Jurkat, Clone E6-1 (cell line): ENCODE measurements around the gene TEX26.

ENCODE experiments used
- DNase-seq: peaks from one replicate; pipeline ENCODE4 v3.0.0-alpha.2; 2011; ENCODE audit warnings: low read depth, low spot score
- H3K4me3 ChIP-seq: 2 replicates; pipeline ENCODE4 v1.5.1; 2011; ENCODE audit warnings: mild to moderate bottlenecking, low read length, control low read depth, moderate library complexity

Gene TEX26

DNA sequence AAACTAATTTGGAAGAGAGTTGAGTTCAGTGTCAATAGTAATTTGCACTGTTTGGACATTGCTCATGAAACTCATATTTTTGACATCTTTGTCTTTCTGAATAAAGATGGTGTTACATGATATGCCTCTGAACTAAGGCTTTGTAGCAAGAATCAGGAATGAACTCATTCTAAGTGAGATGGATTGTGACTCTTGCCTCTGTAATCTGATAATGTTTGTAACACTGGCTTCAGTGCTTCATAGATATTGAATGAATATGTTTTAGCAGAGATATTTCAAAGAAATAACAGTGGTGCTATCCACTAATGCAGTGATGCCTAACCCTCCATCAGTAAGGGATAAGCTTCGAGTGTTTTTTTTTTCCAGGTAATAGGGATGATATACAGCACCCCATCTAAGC lies 32.9 kb downstream of the TEX26 start:
- no peak overlapping the region for H3K4me3 ChIP-seq
- DNase-seq = no peak

DNA sequence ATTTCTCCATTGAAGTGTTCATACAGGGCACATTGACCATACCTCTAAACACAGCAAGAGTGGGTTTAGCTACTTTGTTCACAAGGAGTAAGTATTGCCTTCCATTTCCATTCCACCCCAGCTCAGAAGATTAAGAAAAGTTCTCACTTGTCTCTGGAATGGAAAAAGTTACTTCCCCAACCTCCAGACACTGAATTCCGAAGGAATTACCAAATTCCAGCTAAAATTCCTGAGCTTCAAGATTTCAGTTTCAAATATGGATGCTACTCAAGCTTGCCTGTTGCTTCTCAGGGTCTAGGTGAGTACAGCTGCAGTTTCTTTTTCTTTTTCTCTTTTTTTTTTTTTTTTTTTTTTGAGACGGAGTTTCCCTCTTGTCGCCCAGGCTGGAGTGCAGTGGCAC lies 33.6 kb downstream of the TEX26 start:
- H3K4me3 ChIP-seq = no peak overlapping the region
- no peak for DNase-seq

DNA sequence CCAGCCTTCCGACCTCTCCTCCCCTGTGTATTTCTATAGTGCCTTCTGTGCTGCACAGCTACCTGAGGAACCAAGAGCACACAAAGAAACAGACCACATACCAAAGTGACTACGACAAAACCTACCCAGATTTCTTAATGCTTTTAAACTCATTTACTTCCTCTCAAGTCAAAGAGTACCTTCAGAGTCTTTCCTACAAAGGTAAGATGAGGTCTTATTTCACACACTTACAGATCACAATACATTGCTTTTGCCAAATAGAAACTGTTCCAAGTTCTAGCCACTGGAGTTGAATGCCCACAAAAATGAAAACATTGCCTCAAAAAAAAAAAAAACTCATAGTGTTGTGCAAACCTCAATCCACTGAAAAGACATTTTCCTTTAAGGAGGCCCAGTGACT lies 36.4 kb downstream of the TEX26 start:
- no peak overlapping the region for H3K4me3 ChIP-seq
- no peak for DNase-seq

DNA sequence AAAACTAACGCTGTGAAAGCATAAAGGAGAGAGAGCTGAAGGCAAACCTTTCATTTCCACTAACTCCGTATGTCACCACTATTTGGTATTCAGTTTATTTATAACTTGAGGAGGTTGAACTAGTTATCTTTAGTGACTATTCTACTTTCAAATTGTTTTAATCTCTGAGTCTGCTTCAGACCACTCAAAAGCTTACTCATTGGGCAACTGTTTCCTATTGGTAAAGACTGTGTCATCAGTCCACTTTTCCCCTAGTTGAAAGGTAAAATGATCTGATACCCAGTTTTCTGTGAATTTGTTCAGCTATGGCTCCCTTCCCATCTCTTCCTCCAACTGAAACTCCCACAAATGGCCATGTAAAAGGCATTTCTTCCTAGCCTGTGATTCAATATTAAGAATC lies 39.1 kb downstream of the TEX26 start:
- no peak overlapping the region for H3K4me3 ChIP-seq
- DNase-seq = no peak

DNA sequence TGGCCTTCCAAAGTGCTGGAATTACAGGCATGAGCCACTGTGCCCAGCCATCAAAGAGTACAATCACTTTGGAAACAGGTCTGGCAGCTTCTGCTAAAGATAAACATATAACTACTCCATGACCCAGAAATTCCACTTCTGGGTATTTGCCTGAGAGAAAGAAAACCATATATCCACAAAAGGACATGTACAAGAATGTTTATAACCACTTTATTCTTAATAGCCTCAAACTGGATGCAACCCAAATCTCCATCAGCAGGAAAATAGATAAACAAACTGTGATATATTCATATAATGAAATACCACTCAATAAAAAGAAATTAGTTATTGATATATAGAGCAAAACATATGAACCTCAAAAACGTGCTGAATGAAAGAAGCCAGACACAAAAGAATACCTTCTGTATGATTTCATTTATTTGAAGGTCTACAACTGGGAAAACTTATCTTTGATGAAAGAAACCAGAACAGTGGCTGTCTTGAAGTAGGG lies 40.5 kb downstream of the TEX26 start:
- no peak for DNase-seq
- no peak overlapping the region for H3K4me3 ChIP-seq

DNA sequence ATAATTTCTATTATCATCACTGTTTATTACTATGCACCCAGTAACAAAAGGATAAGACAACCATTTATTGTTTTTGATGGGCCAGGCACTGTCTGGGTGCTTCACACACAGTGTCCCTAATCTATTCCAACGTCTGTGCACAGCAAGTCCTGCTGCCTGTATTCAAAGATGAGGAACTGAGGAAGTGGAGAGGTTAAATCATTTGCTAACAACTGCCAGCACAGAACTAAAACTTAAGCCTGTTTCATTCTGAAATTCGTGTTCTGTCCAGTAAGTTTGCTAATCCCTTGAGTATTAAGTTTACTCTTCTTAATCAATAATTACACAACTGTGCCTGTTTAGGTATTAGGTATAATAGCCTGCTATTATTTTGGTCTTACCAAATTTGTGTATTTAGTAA lies 41.9 kb downstream of the TEX26 start:
- DNase-seq = no peak
- no peak overlapping the region for H3K4me3 ChIP-seq

DNA sequence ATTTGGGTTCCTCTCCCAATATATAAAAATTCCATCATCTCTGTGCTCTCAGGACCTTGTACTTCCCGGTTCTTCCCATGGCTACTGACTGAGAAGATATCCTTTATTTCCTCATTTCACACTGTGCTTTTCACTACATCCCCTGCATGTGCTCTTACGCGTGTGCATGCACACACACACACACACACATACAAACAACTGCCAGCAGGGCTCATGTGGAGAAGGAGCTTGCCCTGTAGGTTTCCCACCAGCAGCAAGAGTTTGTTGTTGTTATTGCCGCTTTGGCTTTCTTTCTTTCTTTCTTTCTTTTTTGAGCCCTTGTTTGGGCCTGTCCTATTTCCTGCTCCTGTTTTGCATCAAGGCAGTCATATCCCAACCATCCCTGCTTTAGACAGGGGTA lies 43.6 kb downstream of the TEX26 start:
- no peak overlapping the region for H3K4me3 ChIP-seq
- no peak for DNase-seq

DNA sequence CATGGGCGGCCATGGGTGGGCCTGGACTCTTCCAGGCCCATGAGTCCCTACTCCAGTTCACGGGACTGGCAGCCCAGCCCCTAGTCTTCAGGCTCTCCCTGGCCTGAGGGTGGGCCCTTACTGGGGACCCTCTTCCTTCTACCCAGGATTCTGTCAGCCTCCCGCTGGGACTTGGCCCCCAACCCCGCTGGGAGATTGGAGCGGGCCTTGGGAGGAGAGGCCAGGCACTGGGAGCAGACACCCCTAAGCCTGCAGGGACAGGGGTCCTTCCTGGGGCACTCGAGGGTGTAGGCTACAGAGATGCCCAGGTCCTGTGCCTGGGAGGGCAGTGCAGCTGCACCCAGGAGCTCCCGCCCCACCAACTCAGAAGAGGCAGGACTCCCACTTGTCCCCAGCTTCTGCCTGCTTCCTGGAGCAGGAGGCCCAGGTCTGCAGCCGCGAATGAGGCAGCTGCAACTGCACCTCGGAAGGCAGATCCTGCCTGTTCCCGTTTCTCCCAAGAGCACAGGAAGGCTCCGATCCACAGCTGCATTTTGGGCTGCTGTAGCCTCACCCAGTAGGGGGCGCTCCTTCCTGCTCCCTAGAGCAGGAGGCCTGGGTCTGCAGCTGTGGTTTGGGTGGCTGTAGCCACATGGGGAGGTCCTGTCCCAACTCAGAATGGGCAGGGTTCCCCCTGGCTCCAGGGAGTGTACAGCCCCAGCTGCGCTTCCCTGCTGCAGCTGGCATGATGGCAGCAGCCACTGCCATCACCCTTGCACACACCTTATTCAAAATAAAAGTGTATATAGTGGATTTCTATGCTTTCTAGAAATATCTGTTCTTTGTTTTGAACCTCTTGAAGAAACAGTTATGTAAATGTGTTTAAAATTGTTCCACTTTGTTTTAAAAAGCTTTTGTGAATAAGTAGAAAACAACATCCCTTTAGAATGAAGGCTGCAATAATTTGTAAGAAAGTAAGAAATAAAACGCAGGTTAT lies 46.8 kb downstream of the TEX26 start:
- DNase-seq = peak; percentile 15

DNA sequence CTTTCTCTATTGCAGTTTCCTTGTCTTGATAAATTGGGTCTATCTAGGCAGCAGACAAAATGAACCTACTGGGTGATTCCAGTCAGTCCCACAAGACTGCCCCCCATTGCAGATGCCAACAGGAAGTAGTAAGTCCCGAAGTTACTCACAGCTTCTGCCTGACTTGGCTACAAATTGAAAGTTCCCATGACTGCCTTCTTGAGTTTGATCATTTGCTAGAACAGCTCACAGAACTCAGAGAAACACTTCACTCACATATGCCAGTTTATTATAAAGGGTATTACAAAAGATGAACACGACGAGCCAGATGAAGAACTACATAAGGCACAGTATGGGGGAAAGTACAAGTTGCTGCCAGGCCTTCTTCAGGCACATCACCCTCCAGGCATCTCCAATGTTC lies 50.0 kb downstream of the TEX26 start:
- H3K4me3 ChIP-seq = no peak overlapping the region
- DNase-seq = no peak

More for the DNA sequence above, 46.8 kb downstream of the TEX26 start:
- no peak overlapping the region for H3K4me3 ChIP-seq

DNA sequence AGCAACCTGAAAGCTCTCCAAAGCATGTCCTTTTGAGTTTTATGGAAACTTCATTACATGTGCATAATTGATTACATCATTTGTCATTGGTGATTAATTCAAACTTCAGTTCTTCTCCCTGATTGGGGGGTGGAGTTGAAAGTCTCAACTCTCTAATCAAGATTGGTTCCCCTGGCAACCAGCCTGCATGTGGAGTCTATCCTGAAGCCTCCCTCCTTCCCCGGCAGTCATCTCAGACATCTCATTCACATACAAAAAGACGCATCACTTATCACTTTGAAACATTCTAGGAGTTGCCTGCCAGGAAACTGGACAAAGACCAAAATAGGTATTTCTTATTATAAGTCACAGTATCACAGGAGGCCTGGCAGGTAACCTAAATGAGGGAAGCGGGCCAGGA lies 50.5 kb downstream of the TEX26 start:
- H3K4me3 ChIP-seq = no peak overlapping the region
- no peak for DNase-seq

DNA sequence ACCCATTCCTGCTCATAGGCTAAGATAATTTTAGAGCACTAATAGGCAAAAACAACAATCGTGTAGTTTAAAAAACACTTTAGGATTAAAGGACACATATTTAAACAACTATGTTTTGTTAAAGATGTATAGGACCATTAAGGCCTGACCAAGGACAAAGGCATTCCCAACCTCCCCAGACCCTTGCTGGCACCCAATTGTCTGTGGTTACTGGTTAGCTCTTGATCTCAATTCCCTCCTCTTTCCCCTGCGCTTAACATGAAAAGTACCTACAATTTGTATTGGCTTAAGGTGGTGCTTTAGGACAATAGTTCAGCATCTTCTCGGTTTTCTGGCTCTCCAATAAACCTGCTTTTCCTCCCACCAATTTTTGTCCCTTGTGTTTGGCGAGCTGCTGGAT lies 51.0 kb downstream of the TEX26 start:
- H3K4me3 ChIP-seq = no peak overlapping the region
- DNase-seq = no peak

DNA sequence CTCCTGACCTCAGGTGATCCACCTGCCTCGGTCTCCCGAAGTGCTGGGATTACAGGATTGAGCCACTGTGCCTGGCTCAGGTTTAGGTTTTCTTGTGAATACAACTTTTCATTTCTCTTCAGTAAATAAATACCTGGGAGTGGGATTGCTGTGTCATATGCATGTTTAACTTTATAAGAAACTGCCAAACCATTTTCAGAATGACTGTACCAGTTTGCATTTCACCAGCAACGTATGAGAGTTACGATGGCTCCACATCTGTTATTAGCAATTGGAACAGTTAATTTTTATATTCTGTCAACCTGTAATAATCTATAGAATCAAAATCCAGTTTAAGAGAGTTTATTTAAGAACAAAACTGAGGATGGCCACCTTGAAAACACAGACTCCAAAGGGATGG lies 52.2 kb downstream of the TEX26 start:
- DNase-seq = no peak

DNA sequence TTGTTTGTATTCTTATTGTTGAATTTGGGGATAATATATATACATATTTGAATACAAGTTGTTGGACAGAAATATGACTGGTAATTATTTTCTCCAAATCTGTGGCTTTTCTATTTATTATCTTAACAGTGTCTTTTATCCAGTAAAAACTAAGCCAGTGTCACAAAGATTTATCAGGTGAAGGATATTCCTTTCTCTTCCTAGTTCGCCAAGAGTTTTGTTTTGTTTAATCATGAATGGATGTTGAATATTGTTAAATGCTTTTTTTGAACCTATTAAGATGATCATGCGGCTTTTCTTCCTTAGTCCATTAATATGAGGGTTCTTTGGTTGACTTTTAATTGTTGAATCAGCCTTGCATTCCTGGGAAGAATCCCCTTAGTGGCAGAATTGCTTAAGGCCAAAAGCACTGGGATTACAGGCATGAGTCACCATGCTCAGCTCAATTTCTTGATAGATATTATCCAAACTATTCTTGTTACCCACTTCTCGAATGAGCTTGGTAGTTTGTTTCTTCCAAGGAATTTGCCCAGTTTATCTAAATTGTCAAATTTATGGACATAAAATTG lies 53.3 kb downstream of the TEX26 start:
- DNase-seq = no peak
- H3K4me3 ChIP-seq = no peak overlapping the region

More for the DNA sequence above, 52.2 kb downstream of the TEX26 start:
- H3K4me3 ChIP-seq = no peak overlapping the region

DNA sequence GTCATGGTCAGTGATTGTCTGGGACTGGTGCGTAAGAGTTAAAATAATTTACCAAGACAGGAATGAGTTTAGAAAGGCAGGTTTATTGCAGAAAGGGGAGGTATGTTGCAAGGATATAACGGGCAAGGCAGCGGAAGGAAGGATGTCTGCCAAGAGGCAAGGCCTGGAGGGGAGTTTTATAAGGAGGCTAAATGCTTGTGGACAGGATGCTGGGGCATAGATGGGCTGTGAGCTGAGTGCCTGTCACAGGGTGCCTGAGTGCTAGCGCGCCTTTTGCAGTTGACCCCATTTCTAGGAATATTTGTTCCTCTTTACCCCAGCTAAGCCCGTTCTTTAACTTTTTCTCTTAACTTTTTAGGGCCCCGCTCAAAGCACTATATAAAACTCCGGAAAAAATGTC lies 58.7 kb downstream of the TEX26 start:
- no peak for DNase-seq

DNA sequence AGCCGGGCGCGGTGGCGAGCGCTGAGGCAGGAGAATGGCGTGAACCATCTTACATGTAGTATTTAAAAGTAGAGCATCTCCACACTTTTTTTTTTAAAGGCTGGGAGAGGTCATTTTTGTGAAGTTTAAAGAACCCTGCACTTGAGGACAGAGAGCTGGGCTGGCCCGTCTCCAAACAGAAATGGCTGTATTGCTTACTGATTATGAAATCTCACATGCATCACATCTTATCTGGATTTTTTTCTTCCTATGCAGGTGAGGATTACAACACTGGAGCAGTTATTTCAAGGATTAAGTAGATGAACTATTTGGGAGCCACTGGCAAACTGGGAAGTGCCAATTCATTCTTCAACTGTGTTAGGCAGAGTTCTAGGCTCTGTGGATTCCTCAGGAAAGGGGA lies 59.5 kb downstream of the TEX26 start:
- DNase-seq = no peak
- H3K4me3 ChIP-seq = no peak overlapping the region

More for the DNA sequence above, 58.7 kb downstream of the TEX26 start:
- no peak overlapping the region for H3K4me3 ChIP-seq

DNA sequence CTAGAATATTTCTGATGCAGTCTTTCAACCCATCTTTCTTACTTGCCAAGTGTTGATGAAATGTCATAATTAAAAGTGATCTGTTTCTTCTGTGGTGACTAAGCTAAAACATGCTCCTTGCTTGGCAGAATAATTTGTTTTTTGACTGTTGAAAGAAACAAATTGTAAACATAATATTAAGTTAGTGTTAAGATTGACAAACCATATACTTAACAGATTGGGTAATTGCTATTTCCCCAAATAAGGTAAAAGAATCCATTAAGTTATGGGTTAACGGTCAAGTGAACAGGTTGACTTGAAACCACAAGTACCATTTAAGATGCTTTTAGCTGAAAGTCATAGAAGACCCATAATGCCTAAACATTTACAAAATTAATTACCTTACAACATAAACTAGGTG lies 62.9 kb downstream of the TEX26 start:
- no peak overlapping the region for H3K4me3 ChIP-seq
- no peak for DNase-seq

DNA sequence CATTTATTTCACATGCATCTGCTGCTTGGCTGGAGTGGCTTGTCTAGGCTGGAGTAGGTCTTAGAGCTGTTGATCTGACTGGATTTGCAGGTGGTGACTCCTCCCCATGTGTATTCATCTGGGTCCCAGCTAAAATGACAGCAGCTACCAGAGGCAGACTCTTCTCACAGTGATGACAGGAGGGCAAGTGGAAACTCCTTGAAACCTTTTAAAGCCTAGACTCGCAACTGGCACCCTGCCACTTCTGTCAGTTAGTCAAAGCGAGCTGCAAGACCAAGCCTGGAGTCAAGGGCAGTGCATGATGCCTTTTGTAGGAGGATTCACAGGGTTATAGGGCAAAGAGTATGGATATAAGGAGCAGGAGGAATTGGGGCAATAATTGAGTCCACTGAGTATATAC lies 65.2 kb downstream of the TEX26 start:
- no peak overlapping the region for H3K4me3 ChIP-seq
- no peak for DNase-seq

DNA sequence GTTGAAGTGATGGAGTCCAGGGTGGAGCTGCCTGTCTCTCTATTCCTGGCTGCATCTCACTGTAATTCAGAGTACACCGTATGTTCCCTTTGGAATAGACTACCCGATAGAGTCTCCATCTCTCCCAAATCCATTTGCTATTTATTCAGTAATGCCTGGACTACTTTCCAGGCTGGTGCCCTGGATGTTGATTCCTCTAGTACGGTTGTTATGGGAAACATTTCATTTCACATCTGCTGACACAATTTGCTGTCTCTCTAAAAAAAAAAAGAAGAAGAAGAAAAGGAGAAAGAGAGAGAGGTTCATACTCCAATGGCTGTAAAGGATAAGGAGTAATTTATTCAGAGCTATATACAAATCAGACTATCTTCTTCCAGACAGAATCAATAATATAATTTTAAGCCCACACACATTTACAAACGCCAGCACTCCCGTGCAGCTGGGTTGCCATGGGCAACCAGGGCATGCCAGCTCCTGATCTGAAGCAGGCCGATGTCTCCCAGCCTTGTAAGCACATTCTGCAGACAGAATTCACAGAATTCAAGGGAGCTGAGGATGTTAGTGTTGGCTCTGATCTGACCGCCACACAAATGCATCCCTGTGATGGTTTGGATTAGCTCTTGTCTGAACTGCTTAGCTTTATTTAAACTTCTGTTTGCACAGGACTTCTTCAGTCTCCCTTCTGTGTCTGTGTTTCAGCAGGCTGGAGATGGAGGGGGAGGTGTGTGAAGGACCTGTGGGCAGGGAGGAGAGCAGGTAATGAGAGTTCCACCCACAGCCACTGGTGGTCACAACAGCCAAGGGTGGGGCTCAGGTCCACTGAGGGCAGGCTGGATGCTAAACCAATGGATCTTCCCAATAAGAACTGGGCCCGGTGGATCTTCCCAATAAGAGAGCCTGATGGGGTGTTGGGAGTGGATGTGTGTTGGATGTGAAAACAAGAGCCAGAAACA lies 66.0 kb downstream of the TEX26 start:
- DNase-seq = no peak
- no peak overlapping the region for H3K4me3 ChIP-seq

DNA sequence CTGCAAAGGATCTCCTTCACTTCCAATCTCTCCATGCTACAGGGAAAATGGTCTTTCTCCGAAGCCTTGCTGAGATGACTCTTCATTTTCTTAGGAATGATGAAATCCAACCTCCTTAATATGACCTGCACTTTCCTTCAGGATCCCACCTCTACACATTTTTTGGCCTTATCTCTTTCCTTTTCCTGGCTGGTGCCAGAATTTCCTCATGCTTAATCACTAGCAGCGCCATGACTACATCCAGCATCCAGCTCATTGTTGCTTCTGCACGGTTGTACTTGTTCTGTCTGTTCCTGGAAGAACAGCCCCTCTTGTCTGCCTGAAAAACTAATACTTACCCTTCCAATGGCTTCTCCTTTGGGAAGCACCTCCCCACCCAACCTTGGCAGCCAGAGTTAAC lies 68.4 kb downstream of the TEX26 start:
- no peak for DNase-seq
- no peak overlapping the region for H3K4me3 ChIP-seq

DNA sequence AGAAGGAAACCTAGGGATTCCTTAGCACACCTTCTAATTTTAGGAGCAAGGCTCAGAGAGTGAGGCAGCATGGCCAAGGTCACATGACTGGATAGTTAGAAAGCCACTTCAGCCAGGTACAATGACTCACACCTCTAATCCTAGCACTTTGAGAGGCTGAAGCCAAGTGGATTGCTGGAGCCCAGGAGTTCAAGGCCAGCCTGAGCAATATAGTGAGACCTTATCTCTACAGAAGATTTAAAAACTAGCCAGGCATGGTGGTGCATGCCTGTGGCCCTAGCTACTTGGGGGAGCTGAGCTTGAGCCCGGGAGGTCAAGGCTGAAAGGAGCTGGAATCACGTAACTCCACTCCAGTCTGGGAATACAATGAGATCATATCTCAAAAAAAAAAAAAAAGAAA lies 69.2 kb downstream of the TEX26 start:
- DNase-seq = no peak
- H3K4me3 ChIP-seq = no peak overlapping the region
